NT2/D1 (cell line): ENCODE measurements around the gene GPX2.

Experiments used
- DNase-seq: peaks from one replicate; pipeline ENCODE4 v3.0.0-alpha.2; 2011; ENCODE audit warnings: low read depth, low spot score
- H3K27me3 ChIP-seq: 2 replicates; pipeline ENCODE4 v1.6.0; 2011; ENCODE audit warnings: mild to moderate bottlenecking; ENCODE audit not compliant: insufficient read length, insufficient read depth
- H3K36me3 ChIP-seq: 2 replicates; pipeline ENCODE4 v1.6.1; 2011; ENCODE audit warnings: mild to moderate bottlenecking, low read length, mixed read lengths; ENCODE audit not compliant: insufficient read depth, insufficient read length
- H3K4me1 ChIP-seq: 2 replicates; pipeline ENCODE4 v1.5.1; 2011; ENCODE audit not compliant: insufficient read depth, insufficient read length
- H3K4me3 ChIP-seq: 2 replicates; pipeline ENCODE4 v1.5.1; 2011; ENCODE audit warnings: low read depth; ENCODE audit not compliant: insufficient read length
- H3K9ac ChIP-seq: 2 replicates; pipeline ENCODE4 v1.6.0; 2011; ENCODE audit warnings: low read depth; ENCODE audit not compliant: insufficient read length
- H3K9me3 ChIP-seq: 2 replicates; pipeline ENCODE4 v1.5.1; 2011; ENCODE audit warnings: mild to moderate bottlenecking, low read length; ENCODE audit not compliant: insufficient read depth
- SUZ12 ChIP-seq: IDR thresholded peaks from 2 replicates; pipeline ENCODE4 v1.6.1; 2011; ENCODE audit not compliant: insufficient read length, insufficient read depth; ENCODE audit errors: extremely low read depth
- YY1 ChIP-seq: IDR thresholded peaks from 2 replicates; pipeline ENCODE4 v1.6.1; 2011; ENCODE audit not compliant: insufficient read length, insufficient read depth
- ZNF274 ChIP-seq: IDR thresholded peaks from 2 replicates; pipeline ENCODE4 v1.6.1; 2011; ENCODE audit warnings: mild to moderate bottlenecking, low read depth, low read length

Gene GPX2

GRCh38 chr14:64970041-64970440 is 27.5 kb upstream of the GPX2 start:
- H3K36me3 ChIP-seq: peaks cover 15% of the 10 kb centered on the region
- H3K27me3 ChIP-seq: peaks cover 6% of the 10 kb centered on the region
- peaks cover 6% of the 10 kb centered on the region for H3K4me1 ChIP-seq
- no peak overlapping the region for H3K9ac ChIP-seq
- DNase-seq: no peak
- H3K4me3 ChIP-seq: no peak overlapping the region
- TF ChIP-seq YY1 (no peak), ZNF274 (no peak), SUZ12 (no peak)
- H3K9me3 ChIP-seq: no peaks in the 10 kb centered on the region

GRCh38 chr14:64968651-64969050 is 26.1 kb upstream of the GPX2 start:
- no peak for DNase-seq
- no peak for TF ChIP-seq YY1
- H3K4me3 ChIP-seq: no peak overlapping the region
- peaks cover 6% of the 10 kb centered on the region for H3K27me3 ChIP-seq
- no peaks in the 10 kb centered on the region for H3K9me3 ChIP-seq
- H3K36me3 ChIP-seq: peaks cover 15% of the 10 kb centered on the region
- no peak overlapping the region for H3K9ac ChIP-seq
- peaks cover 3% of the 10 kb centered on the region for H3K4me1 ChIP-seq

GRCh38 chr14:64968167-64968566 is 25.6 kb upstream of the GPX2 start:
- no peaks in the 10 kb centered on the region for H3K9me3 ChIP-seq
- no peak overlapping the region for H3K4me3 ChIP-seq
- H3K9ac ChIP-seq: no peak overlapping the region
- peaks cover 6% of the 10 kb centered on the region for H3K27me3 ChIP-seq
- TF ChIP-seq YY1 (no peak), ZNF274 (no peak), SUZ12 (no peak)
- peaks cover 18% of the 10 kb centered on the region for H3K36me3 ChIP-seq
- H3K4me1 ChIP-seq: peaks cover 6% of the 10 kb centered on the region
- DNase-seq: no peak

DNA sequence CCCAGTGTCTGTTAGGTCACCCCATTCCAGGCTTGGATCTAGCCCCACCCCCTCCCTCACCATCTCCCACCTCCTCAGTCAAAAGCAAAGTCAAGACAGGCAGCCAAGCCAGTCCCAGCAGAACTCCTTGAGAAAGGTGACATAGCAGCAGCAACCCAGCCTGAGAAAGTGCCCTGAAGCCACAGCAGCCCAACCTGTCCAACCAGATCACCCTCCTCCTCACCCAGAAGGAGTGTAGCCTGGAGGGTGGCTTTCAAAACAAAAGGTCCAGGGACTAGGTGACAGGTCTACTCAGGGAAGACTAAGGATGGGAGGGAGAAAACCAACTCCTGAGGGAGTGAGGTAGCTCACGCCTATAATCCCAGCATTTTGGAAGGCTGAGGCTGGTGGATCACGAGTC is 24.4 kb upstream of the GPX2 start:
- peaks cover 2% of the 10 kb centered on the region for H3K27me3 ChIP-seq
- H3K4me3 ChIP-seq: no peak overlapping the region
- H3K4me1 ChIP-seq: peaks cover 6% of the 10 kb centered on the region
- peaks cover 23% of the 10 kb centered on the region for H3K36me3 ChIP-seq
- H3K9ac ChIP-seq: no peak overlapping the region
- no peak for TF ChIP-seq YY1
- no peak for TF ChIP-seq SUZ12
- TF ChIP-seq ZNF274: no peak
- H3K9me3 ChIP-seq: no peaks in the 10 kb centered on the region
- no peak for DNase-seq

DNA sequence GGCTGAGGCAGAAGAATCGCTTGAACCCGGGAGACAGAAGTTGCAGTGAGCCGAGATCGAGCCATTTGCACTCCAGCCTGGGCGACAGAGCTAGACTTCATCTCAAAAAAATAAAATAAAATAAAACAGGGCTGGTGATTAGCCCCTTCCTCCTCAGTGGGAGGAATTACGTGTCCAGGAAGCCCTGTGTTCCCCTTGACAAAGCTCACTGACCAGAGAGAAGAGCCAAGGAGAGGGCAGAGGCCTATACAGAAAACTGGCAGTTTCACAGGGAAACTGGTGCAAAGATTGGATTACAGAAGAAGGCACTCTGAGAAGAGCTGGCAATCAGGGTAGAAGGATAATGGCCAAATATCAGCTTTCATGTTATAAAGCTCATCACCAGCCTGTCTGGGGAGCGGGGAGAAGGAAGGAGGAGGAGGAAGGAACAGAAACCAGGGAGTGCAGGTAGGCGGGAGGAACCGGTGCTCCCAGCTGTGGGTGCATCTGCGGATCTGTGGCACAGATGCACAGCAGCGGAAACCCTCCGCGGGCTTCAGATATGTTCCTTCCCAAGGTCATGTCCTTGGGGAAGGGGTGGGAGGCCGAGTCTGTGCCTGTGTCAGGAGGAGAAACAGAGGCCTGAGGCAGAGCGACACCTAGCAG is 22.9 kb upstream of the GPX2 start:
- TF ChIP-seq ZNF274 (no peak), YY1 (no peak), SUZ12 (no peak)
- peaks cover 6% of the 10 kb centered on the region for H3K4me1 ChIP-seq
- no peaks in the 10 kb centered on the region for H3K27me3 ChIP-seq

GRCh38 chr14:64963611-64964010 is 21.1 kb upstream of the GPX2 start:
- Histone ChIP-seq H3K27me3 (no peaks in the 10 kb centered on the region), H3K4me1 (peaks cover 11% of the 10 kb centered on the region), H3K9me3 (no peaks in the 10 kb centered on the region), H3K4me3 (no peak overlapping the region), H3K9ac (no peak overlapping the region), H3K36me3 (peaks cover 27% of the 10 kb centered on the region)
- TF ChIP-seq YY1: no peak
- TF ChIP-seq ZNF274: no peak
- no peak for TF ChIP-seq SUZ12
- no peak for DNase-seq

More for the DNA sequence above, 22.9 kb upstream of the GPX2 start:
- Histone ChIP-seq H3K36me3 (peaks cover 23% of the 10 kb centered on the region), H3K4me3 (no peak overlapping the region), H3K9ac (no peak overlapping the region), H3K9me3 (no peaks in the 10 kb centered on the region)
- no peak for DNase-seq

- Histone ChIP-seq H3K4me3 (no peak overlapping the region), H3K27me3 (no peaks in the 10 kb centered on the region), H3K9me3 (no peaks in the 10 kb centered on the region), H3K9ac (no peak overlapping the region), H3K36me3 (peaks cover 16% of the 10 kb centered on the region), H3K4me1 (peaks cover 10% of the 10 kb centered on the region)
- TF ChIP-seq SUZ12 (no peak), YY1 (no peak), ZNF274 (no peak)
- no peak for DNase-seq
These were observed 18.3 kb upstream of the GPX2 start for GRCh38 chr14:64960762-64961276.

- Histone ChIP-seq H3K4me3 (no peak overlapping the region), H3K9me3 (no peaks in the 10 kb centered on the region), H3K36me3 (peaks cover 19% of the 10 kb centered on the region), H3K4me1 (peaks cover 18% of the 10 kb centered on the region), H3K27me3 (no peaks in the 10 kb centered on the region), H3K9ac (no peak overlapping the region)
- DNase-seq: no peak
- TF ChIP-seq YY1 (no peak), ZNF274 (no peak), SUZ12 (no peak)
These were observed 16.2 kb upstream of the GPX2 start for GRCh38 chr14:64958743-64959142.
